Fibroblast of skin of back (primary cell): ENCODE results near the gene ERBB2. TPM values are rescaled to one million over a fixed set of nuclear protein-coding genes. Genes with fewer than 3 reads are reported as not detected.

Experiments used
- DNase-seq: peaks from one replicate; pipeline ENCODE4 v3.0.0-alpha.2; 2013
- polyA plus RNA-seq, 2 experiments: library from polyadenylated mRNA; unstranded; fragments of 120-200 nt; gene quantifications; one replicate each; pipeline ENCODE4 v1.2.1, GENCODE V29; 2013; ENCODE audit not compliant: insufficient read length in 2 of 2

ERBB2 gene
- polyA plus RNA-seq (2013, experiment 1 of 2; ENCODE audit: insufficient read length), result 43.9 TPM
- 45.7 TPM for polyA plus RNA-seq (2013, experiment 2 of 2; ENCODE audit: insufficient read length)

GRCh38 chr17:39699818-39700147 lies at the start of gene ERBB2:
Gene ERBB2, plus strand, starts transcription at chr17:39700064. Its CDS starts 175 bp downstream, at chr17:39700239.
- DNase-seq, result peak; percentile 85

- no peak for DNase-seq
Measured at GRCh38 chr17:39650121-39650579, 49.7 kb upstream of the ERBB2 start.

GRCh38 chr17:39651923-39652586 lies 47.8 kb upstream of the ERBB2 start:
- no peak for DNase-seq

- DNase-seq, result no peak
Measured at GRCh38 chr17:39652587-39653315, 47.1 kb upstream of the ERBB2 start.

- DNase-seq, result no peak
Measured at GRCh38 chr17:39653316-39653661, 46.6 kb upstream of the ERBB2 start.

GRCh38 chr17:39653662-39654331 lies 46.1 kb upstream of the ERBB2 start:
- DNase-seq, result peak; percentile 50

GRCh38 chr17:39655105-39655504 lies 44.8 kb upstream of the ERBB2 start:
- DNase-seq, result no peak

GRCh38 chr17:39658346-39658745 lies 41.5 kb upstream of the ERBB2 start:
- no peak for DNase-seq

GRCh38 chr17:39658760-39659159 lies 41.1 kb upstream of the ERBB2 start:
- DNase-seq, result no peak

- DNase-seq, result no peak
Measured at GRCh38 chr17:39659279-39660010, 40.4 kb upstream of the ERBB2 start.

GRCh38 chr17:39660011-39660360 lies 39.9 kb upstream of the ERBB2 start:
- no peak for DNase-seq

- no peak for DNase-seq
Measured at GRCh38 chr17:39660397-39661385, 39.2 kb upstream of the ERBB2 start.

- DNase-seq, result no peak
Measured at GRCh38 chr17:39661744-39662541, 37.9 kb upstream of the ERBB2 start.

GRCh38 chr17:39662551-39663339 lies 37.1 kb upstream of the ERBB2 start:
- no peak for DNase-seq

GRCh38 chr17:39663340-39663687 lies 36.5 kb upstream of the ERBB2 start:
- no peak for DNase-seq

GRCh38 chr17:39663688-39664580 lies 35.9 kb upstream of the ERBB2 start:
- peak; percentile 15 for DNase-seq

- no peak for DNase-seq
Measured at GRCh38 chr17:39664581-39665561, 35.0 kb upstream of the ERBB2 start, which contains the start of gene TCAP. Gene TCAP, plus strand, starts transcription at chr17:39665349. Its CDS starts 11 bp downstream, at chr17:39665360.
